VCaP (cell line): ENCODE data around the gene TET3.

ENCODE experiments used
- H3K27ac ChIP-seq: fragments of 450-650 bp; 2 replicates; pipeline ENCODE4 v1.5.1; 2017
- CTCF ChIP-seq: fragments of 450-650 bp; conservative IDR thresholded peaks from 2 replicates; pipeline ENCODE4 v1.5.1; 2017; ENCODE audit warnings: mild to moderate bottlenecking, moderate library complexity

TET3 gene

GRCh38 chr2:73990531-73990930, 5.8 kb downstream of the TET3 start:
- no peak overlapping the region for H3K27ac ChIP-seq
- TF ChIP-seq CTCF: no peak

- TF ChIP-seq CTCF: no peak
- no peak overlapping the region for H3K27ac ChIP-seq
Measured at GRCh38 chr2:73992036-73992435, 7.3 kb downstream of the TET3 start.

- TF ChIP-seq CTCF: no peak
- H3K27ac ChIP-seq: no peak overlapping the region
Measured at GRCh38 chr2:73993376-73993775, 8.7 kb downstream of the TET3 start.

- no peak for TF ChIP-seq CTCF
- H3K27ac ChIP-seq: no peak overlapping the region
Measured at GRCh38 chr2:73993778-73994177, 9.1 kb downstream of the TET3 start.

GRCh38 chr2:73994178-73994831, 9.6 kb downstream of the TET3 start:
- TF ChIP-seq CTCF: no peak
- no peak overlapping the region for H3K27ac ChIP-seq

GRCh38 chr2:73995810-73996209, 11.1 kb downstream of the TET3 start:
- TF ChIP-seq CTCF: no peak
- no peak overlapping the region for H3K27ac ChIP-seq

- TF ChIP-seq CTCF: no peak
- H3K27ac ChIP-seq: no peak overlapping the region
Measured at GRCh38 chr2:73997813-73998212, 13.1 kb downstream of the TET3 start.
